Pancreas (tissue), 10 donors: ENCODE measurements around the gene SHROOM1. TPM values are rescaled to one million over a fixed set of nuclear protein-coding genes. Genes with fewer than 3 reads are reported as not detected.
"Not testable (repeated sequence)": the region's sequence is repeated elsewhere in the genome, so short reads cannot be mapped to it uniquely, and the experiment has no call there.

Experiments used
- ATAC-seq, 4 donors: fragments of 200-7000 bp; cut with Tn5 transposase; one replicate each; pipeline versions ENCODE4 v1.8.0 to v1.9.1; 2020; ENCODE audit warnings: mild to moderate bottlenecking in 4 of 4, moderate library complexity in 4 of 4
- DNase-seq, 6 donors: peaks; one replicate each; pipeline ENCODE4 v3.0.0-alpha.2; 2020
- FAIRE-seq: peaks from 2 replicates; lab custom pipeline; 2012; peaks lifted over from hg19 to GRCh38; lab: Jason Lieb, UNC
- H3K27ac ChIP-seq, 4 donors: fragments of 200-600 bp; sonication (generic); 1 replicate in 3 of 4; 2 replicates in 1 of 4; pipeline versions ENCODE4 v1.5.0 to v1.8.0; 2020
- H3K27me3 ChIP-seq, 4 donors: fragments of 200-600 bp; one replicate each; pipeline ENCODE4 v1.8.0; 2021
- H3K36me3 ChIP-seq, 3 donors: fragments of 200-600 bp; sonication (generic) in 1 of 3; one replicate each; pipeline versions ENCODE4 v1.5.0 to v1.8.0; 2020 to 2021
- H3K4me1 ChIP-seq, 3 donors: fragments of 200-600 bp; one replicate each; pipeline ENCODE4 v1.8.0; 2021
- H3K4me3 ChIP-seq, 4 donors: fragments of 200-600 bp; sonication (generic) in 2 of 4; one replicate each; pipeline versions ENCODE4 v1.5.0 to v1.8.0; 2020 to 2021
- H3K9me3 ChIP-seq, 4 donors: fragments of 200-600 bp; one replicate each; pipeline ENCODE4 v1.8.0; 2021
- CTCF ChIP-seq, 4 donors: fragments of 200-600 bp; sonication (generic) in 3 of 4; IDR thresholded peaks; one replicate each; pipeline versions ENCODE4 v1.5.0 to v1.8.0; 2021; ENCODE audit warnings: antibody characterized with exemption in 4 of 4
- WGBS, 2 donors: extraction: QIAGEN DNeasy Blood & Tissue Kit; methylation state at CpG; one replicate each; pipeline ENCODE4 v1.1.7; 2013; 5-methylcytosine and 5-hydroxymethylcytosine counted together
- intact Hi-C, 3 donors: fragments of 100-400 bp; cut with DNase I; formaldehyde crosslinking; loops; one replicate each; pipeline versions ENCODE4 v1.11.1 to v1.14.2; 2022
- polyA plus RNA-seq, 2 donors: library from polyadenylated mRNA; stranded (reverse); fragments of 200-250 nt; gene quantifications; one replicate each; pipeline ENCODE4 v1.2.3, GENCODE V29; 2013
- total RNA-seq, 6 donors: library from RNA; stranded (reverse); fragmentation: NEBNext Ultra II Directional in 4 of 6; extraction: Animal tissue kit (Norgen Biotek cat#: 25700) in 4 of 6; gene quantifications; one replicate each; pipeline versions ENCODE4 v1.2.1 to v1.2.4, GENCODE V29; 2021 to 2023
- donor health status: healthy with polysubstance abuse.
- donor health status: DM: no; HTN: no; CAD: no; lungs with moderate emphysema.
- donor health status: DM: no; HTN: no; CAD: no.
- donor health status: control.
- donor health status: control.
- donor health status: Bipolar disorder and iron deficiency.
- donor health status: DM: yes; HTN: yes; CAD: no.
- donor health status: DM: no; HTN: no; CAD: no.
- donor health status: DM: no; HTN: no; CAD: no.
- donor health status: DM: yes; HTN: yes; CAD: no.

The SHROOM1 gene
- total and polyA plus RNA-seq, 8 donors, result 10.7 to 62.0 (median 12.1) TPM

GRCh38 chr5:132807163-132807838, 23.1 kb downstream of the SHROOM1 start:
- no peak for TF ChIP-seq CTCF (IDR thresholded peaks at IDR 0.05)
- Histone ChIP-seq H3K4me1 (peaks cover 1 to 21% (median 14%) of the 10 kb centered on the region in 3 donors), H3K9me3 (no peaks in the 10 kb centered on the region), H3K4me3 (no peak overlapping the region), H3K36me3 (no peaks in the 10 kb centered on the region), H3K27me3 (no peaks in the 10 kb centered on the region), H3K27ac (peak overlapping the region in 3 of 4 donors; percentile 24 to 55 (median 54))
- ATAC-seq (peak; percentile 85 to 94 (median 90)), FAIRE-seq (no peak), DNase-seq (peak in 4 of 6 donors; percentile 50 to 58 (median 56))
- 37% methylated on average over 12 of the region's 12 CpGs for WGBS, 2 donors
- intact Hi-C loops, result no loop called here

- 89 to 90% methylated on average over 12 of the region's 12 CpGs for WGBS, 2 donors
- H3K36me3 ChIP-seq, ATAC-seq, DNase-seq, H3K4me3 ChIP-seq, intact Hi-C loops, FAIRE-seq, H3K9me3 ChIP-seq, H3K27me3 ChIP-seq: not testable (repeated sequence)
- Histone ChIP-seq H3K4me1 (peaks cover 0 to 21% (median 14%) of the 10 kb centered on the region in 3 donors), H3K27ac (peak overlapping the region in 3 of 4 donors; percentile 24 to 55 (median 54))
Observed at GRCh38 chr5:132806804-132807162, 23.7 kb downstream of the SHROOM1 start.

- H3K27me3 ChIP-seq, DNase-seq, H3K9me3 ChIP-seq, FAIRE-seq, H3K36me3 ChIP-seq, ATAC-seq, H3K27ac ChIP-seq, intact Hi-C loops, H3K4me3 ChIP-seq: not testable (repeated sequence)
- 90 to 98% methylated on average over 6 of the region's 6 CpGs for WGBS, 2 donors
- peaks cover 0 to 21% (median 14%) of the 10 kb centered on the region in 3 donors for H3K4me1 ChIP-seq
Observed at GRCh38 chr5:132805872-132806271, 24.6 kb downstream of the SHROOM1 start.

- WGBS, 2 donors, result 100% methylated on average over 1 of the region's 1 CpG; no CpG with 5 or more reads in 1 of the 2 donors
- H3K36me3 ChIP-seq, intact Hi-C loops, FAIRE-seq, ATAC-seq, H3K27me3 ChIP-seq, H3K9me3 ChIP-seq, H3K27ac ChIP-seq, H3K4me3 ChIP-seq, DNase-seq: not testable (repeated sequence)
- peaks cover 0 to 21% (median 14%) of the 10 kb centered on the region in 3 donors for H3K4me1 ChIP-seq
Observed at GRCh38 chr5:132804219-132804618, 26.2 kb downstream of the SHROOM1 start.

- ATAC-seq, H3K27ac ChIP-seq, H3K27me3 ChIP-seq, intact Hi-C loops, H3K4me3 ChIP-seq, FAIRE-seq, H3K4me1 ChIP-seq, H3K9me3 ChIP-seq, H3K36me3 ChIP-seq, DNase-seq: not testable (repeated sequence)
- 84 to 85% methylated on average over 5 of the region's 5 CpGs for WGBS, 2 donors
Observed at GRCh38 chr5:132802685-132803066, 27.8 kb downstream of the SHROOM1 start.

GRCh38 chr5:132802044-132802684, 28.3 kb downstream of the SHROOM1 start:
- H3K27me3 ChIP-seq, result no peaks in the 10 kb centered on the region
- no peak overlapping the region for H3K4me3 ChIP-seq
- peaks cover 0 to 3% (median 0%) of the 10 kb centered on the region in 3 donors for H3K4me1 ChIP-seq
- no peak for TF ChIP-seq CTCF (IDR thresholded peaks at IDR 0.05)
- H3K36me3 ChIP-seq, result no peaks in the 10 kb centered on the region
- intact Hi-C loops, result no loop called here
- FAIRE-seq (no peak), DNase-seq (no peak), ATAC-seq (no peak)
- 81 to 87% methylated on average over 5 of the region's 5 CpGs for WGBS, 2 donors
- no peak overlapping the region for H3K27ac ChIP-seq
- H3K9me3 ChIP-seq, result no peaks in the 10 kb centered on the region
